Natural killer cell (primary cell): ENCODE measurements around the gene GJC1. TPM values are rescaled to one million over a fixed set of nuclear protein-coding genes. Genes with fewer than 3 reads are reported as not detected.

Experiments used
- ATAC-seq, 3 donors: fragments of 150-1000 bp in 2 of 3; fragments of 200-7000 bp in 1 of 3; cut with Tn5 transposase; 1 replicate in 1 of 3; 2 replicates in 2 of 3; pipeline ENCODE4 v1.10.0; 2021; ENCODE audit warnings: mild to moderate bottlenecking in 2 of 3, moderate library complexity in 2 of 3
- DNase-seq, 2 donors: peaks; one replicate each; pipeline versions ENCODE4 v3.0.0 to v3.0.0-alpha.2; 2013 to 2021; ENCODE audit warnings: mixed read lengths in 1 of 2
- H3K27ac ChIP-seq: one replicate; pipeline ENCODE4 v1.5.1; 2013; ENCODE audit warnings: mild to moderate bottlenecking, low read length
- H3K27me3 ChIP-seq: one replicate; pipeline ENCODE4 v1.6.1; 2013; ENCODE audit warnings: low read length; ENCODE audit not compliant: control insufficient read depth, insufficient read depth
- H3K36me3 ChIP-seq: one replicate; pipeline ENCODE4 v1.6.1; 2013; ENCODE audit warnings: low read length; ENCODE audit not compliant: control insufficient read depth, insufficient read depth
- H3K4me1 ChIP-seq: one replicate; pipeline ENCODE4 v1.6.1; 2013; ENCODE audit warnings: low read length; ENCODE audit not compliant: control insufficient read depth, insufficient read depth
- H3K4me3 ChIP-seq: one replicate; pipeline ENCODE4 v1.5.1; 2013; ENCODE audit warnings: low read length
- H3K9me3 ChIP-seq: one replicate; pipeline ENCODE4 v1.6.1; 2013; ENCODE audit warnings: low read length; ENCODE audit not compliant: control insufficient read depth, insufficient read depth
- H3K27ac Mint-ChIP-seq, 2 donors: one replicate each; pipeline ENCODE4 v1.8.0; 2022; ENCODE audit warnings: mild to moderate bottlenecking in 2 of 2, mixed read lengths in 2 of 2, moderate library complexity in 1 of 2
- H3K27me3 Mint-ChIP-seq, 2 donors: one replicate each; pipeline ENCODE4 v1.8.0; 2022; ENCODE audit warnings: low read depth in 2 of 2, mixed read lengths in 2 of 2
- H3K36me3 Mint-ChIP-seq: one replicate; pipeline ENCODE4 v1.8.0; 2022; ENCODE audit warnings: mixed read lengths
- H3K4me1 Mint-ChIP-seq, 2 donors: one replicate each; pipeline ENCODE4 v1.8.0; 2022; ENCODE audit warnings: mixed read lengths in 2 of 2
- H3K4me3 Mint-ChIP-seq: one replicate; pipeline ENCODE4 v1.8.0; 2022; ENCODE audit warnings: mild to moderate bottlenecking, moderate library complexity, mixed read lengths
- H3K9me3 Mint-ChIP-seq, 2 donors: one replicate each; pipeline ENCODE4 v1.8.0; 2022; ENCODE audit warnings: mixed read lengths in 2 of 2
- CTCF ChIP-seq: fragments of 200-600 bp; IDR thresholded peaks from one replicate; pipeline ENCODE4 v1.8.0; 2022; ENCODE audit warnings: antibody characterized with exemption
- WGBS: methylation state at CpG from one replicate; pipeline ENCODE4 v1.1.7; 2013; ENCODE audit warnings: missing lambda C conversion rate; ENCODE audit not compliant: insufficient coverage; 5-methylcytosine and 5-hydroxymethylcytosine counted together
- intact Hi-C: fragments of 100-400 bp; cut with micrococcal nuclease; formaldehyde crosslinking; loops from one replicate; pipeline ENCODE4 v1.14.2; 2022
- total RNA-seq, 4 donors: library from RNA; stranded (reverse); fragments of 120-200 nt in 1 of 4; gene quantifications; one replicate each; pipeline versions ENCODE4 v1.2.3 to v1.2.4, GENCODE V29; 2013 to 2022

The GJC1 gene
- total RNA-seq, 3 donors from 2014 or later (not counting 1 experiment from before 2014, with no cell fraction given): 0.16 TPM; not detected in 2

GRCh38 chr17:44759086-44759915 is 70.8 kb downstream of the GJC1 start:
- ATAC-seq: peak in 2 of 3 donors; percentile 45 to 47

GRCh38 chr17:44758414-44759085 is 71.5 kb downstream of the GJC1 start, which contains the start of gene ADAM11:
ADAM11 (plus strand) TSS chr17:44758988; CDS start chr17:44759200, 212 bp downstream.
- H3K4me1 Mint-ChIP-seq: no peaks in the 10 kb centered on the region
- no peak within 1 kb of the TSS for H3K27ac ChIP-seq
- intact Hi-C loops: no loop called here
- H3K9me3 ChIP-seq: no peaks in the 10 kb centered on the region
- no peaks in the 10 kb centered on the region for H3K36me3 ChIP-seq
- no peak within 1 kb of the TSS for H3K4me3 ChIP-seq
- H3K4me1 ChIP-seq: peaks cover 11% of the 10 kb centered on the region
- no peak within 1 kb of the TSS for H3K27ac Mint-ChIP-seq
- peaks cover 0 to 27% of the 10 kb centered on the region in 2 donors for H3K27me3 Mint-ChIP-seq
- 6% methylated on average over 74 of the region's 74 CpGs for WGBS
- peaks cover 16% of the 10 kb centered on the region for H3K27me3 ChIP-seq
- no peak for TF ChIP-seq CTCF
- no peaks in the 10 kb centered on the region for H3K9me3 Mint-ChIP-seq
- peak; percentile 36 to 71 (median 67) for ATAC-seq
- H3K4me3 Mint-ChIP-seq: peak within 1 kb of the TSS; percentile 78
- no peaks in the 10 kb centered on the region for H3K36me3 Mint-ChIP-seq
- DNase-seq: peak in 1 of 2 donors; percentile 22

More at GRCh38 chr17:44759086-44759915, 70.8 kb downstream of the GJC1 start:
- Histone ChIP-seq H3K27me3 (peaks cover 16% of the 10 kb centered on the region), H3K4me1 (peaks cover 11% of the 10 kb centered on the region), H3K27ac (no peak overlapping the region), H3K4me3 (no peak overlapping the region), H3K9me3 (no peaks in the 10 kb centered on the region), H3K36me3 (no peaks in the 10 kb centered on the region)
- WGBS: 8% methylated on average over 60 of the region's 60 CpGs
- intact Hi-C loops: no loop called here
- no peak overlapping the region for H3K27ac Mint-ChIP-seq
- no peak for TF ChIP-seq CTCF
- no peaks in the 10 kb centered on the region for H3K4me1 Mint-ChIP-seq
- H3K9me3 Mint-ChIP-seq: no peaks in the 10 kb centered on the region
- DNase-seq: peak in 1 of 2 donors; percentile 14
- H3K36me3 Mint-ChIP-seq: no peaks in the 10 kb centered on the region
- H3K4me3 Mint-ChIP-seq: peak overlapping the region; percentile 57
- peaks cover 0 to 25% of the 10 kb centered on the region in 2 donors for H3K27me3 Mint-ChIP-seq

- Mint-ChIP-seq H3K4me1 (no peaks in the 10 kb centered on the region), H3K9me3 (no peaks in the 10 kb centered on the region), H3K27ac (no peak overlapping the region), H3K36me3 (no peaks in the 10 kb centered on the region), H3K4me3 (peak overlapping the region; percentile 78), H3K27me3 (peaks cover 0 to 27% of the 10 kb centered on the region in 2 donors)
- no peak overlapping the region for H3K27ac ChIP-seq
- WGBS: 40% methylated on average over 5 of the region's 5 CpGs
- H3K4me3 ChIP-seq: no peak overlapping the region
- H3K9me3 ChIP-seq: no peaks in the 10 kb centered on the region
- TF ChIP-seq CTCF: no peak
- no peak for ATAC-seq
- peaks cover 16% of the 10 kb centered on the region for H3K27me3 ChIP-seq
- intact Hi-C loops: no loop called here
- H3K36me3 ChIP-seq: no peaks in the 10 kb centered on the region
- no peak for DNase-seq
- peaks cover 11% of the 10 kb centered on the region for H3K4me1 ChIP-seq
These were observed 72.1 kb downstream of the GJC1 start for GRCh38 chr17:44757918-44758413.
